Stimulated activated CD4-positive, alpha-beta T cell treated with anti-CD3 and anti-CD28 coated beads, Interleukin-12 subunit alpha, Interleukin-12 subunit beta, amount 100 ng/mL, for 24 hours (primary cell): ENCODE measurements around the gene RNF34.

Experiments used
- DNase-seq, 2 experiments: peaks; one replicate each; pipeline ENCODE4 v3.0.0-alpha.2; 2020; ENCODE audit warnings: low read depth in 2 of 2

The RNF34 gene

GRCh38 chr12:121438905-121439304, 39.0 kb downstream of the RNF34 start:
- DNase-seq: no peak

- no peak for DNase-seq
Measured at GRCh38 chr12:121439715-121440114, 39.8 kb downstream of the RNF34 start.

- no peak for DNase-seq
Measured at GRCh38 chr12:121440768-121441167, 40.9 kb downstream of the RNF34 start.

- DNase-seq: no peak
Measured at GRCh38 chr12:121441555-121441954, 41.6 kb downstream of the RNF34 start.

GRCh38 chr12:121442028-121442948, 42.4 kb downstream of the RNF34 start:
- no peak for DNase-seq

DNA sequence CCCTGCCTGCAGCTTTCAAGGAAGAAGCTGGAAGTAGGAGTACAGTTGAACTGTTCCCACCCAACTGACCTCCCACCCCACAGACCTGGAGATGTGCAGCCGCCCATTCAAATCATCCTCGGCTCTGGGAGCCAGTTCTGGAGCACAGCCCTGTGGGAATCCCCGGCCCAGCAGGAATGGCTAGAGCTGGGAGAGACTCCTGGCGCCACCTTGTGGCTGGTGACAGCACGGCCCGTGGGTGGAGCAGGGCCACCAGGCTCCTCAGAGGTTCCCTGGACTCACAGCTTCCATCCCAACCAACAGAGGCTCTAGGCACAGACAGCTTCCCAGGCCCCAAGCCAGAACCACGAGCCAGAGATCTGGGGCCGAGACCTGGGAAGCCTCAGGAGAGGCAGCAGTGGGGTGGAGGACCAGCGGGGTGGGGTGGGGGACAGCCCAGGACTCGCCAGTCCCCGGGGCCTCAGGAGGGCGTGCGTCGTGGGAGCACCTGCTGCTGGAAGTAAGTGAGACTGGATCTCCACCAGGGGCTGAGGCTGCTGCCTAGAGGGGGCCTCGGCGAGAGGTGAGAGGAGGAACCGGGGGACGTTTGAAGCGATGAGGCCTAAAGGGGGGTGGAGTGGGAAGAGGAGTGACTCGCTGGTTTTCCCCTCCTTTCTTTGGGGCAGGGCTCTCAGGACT, 43.4 kb downstream of the RNF34 start:
- DNase-seq: peak; percentile 45 to 63

DNA sequence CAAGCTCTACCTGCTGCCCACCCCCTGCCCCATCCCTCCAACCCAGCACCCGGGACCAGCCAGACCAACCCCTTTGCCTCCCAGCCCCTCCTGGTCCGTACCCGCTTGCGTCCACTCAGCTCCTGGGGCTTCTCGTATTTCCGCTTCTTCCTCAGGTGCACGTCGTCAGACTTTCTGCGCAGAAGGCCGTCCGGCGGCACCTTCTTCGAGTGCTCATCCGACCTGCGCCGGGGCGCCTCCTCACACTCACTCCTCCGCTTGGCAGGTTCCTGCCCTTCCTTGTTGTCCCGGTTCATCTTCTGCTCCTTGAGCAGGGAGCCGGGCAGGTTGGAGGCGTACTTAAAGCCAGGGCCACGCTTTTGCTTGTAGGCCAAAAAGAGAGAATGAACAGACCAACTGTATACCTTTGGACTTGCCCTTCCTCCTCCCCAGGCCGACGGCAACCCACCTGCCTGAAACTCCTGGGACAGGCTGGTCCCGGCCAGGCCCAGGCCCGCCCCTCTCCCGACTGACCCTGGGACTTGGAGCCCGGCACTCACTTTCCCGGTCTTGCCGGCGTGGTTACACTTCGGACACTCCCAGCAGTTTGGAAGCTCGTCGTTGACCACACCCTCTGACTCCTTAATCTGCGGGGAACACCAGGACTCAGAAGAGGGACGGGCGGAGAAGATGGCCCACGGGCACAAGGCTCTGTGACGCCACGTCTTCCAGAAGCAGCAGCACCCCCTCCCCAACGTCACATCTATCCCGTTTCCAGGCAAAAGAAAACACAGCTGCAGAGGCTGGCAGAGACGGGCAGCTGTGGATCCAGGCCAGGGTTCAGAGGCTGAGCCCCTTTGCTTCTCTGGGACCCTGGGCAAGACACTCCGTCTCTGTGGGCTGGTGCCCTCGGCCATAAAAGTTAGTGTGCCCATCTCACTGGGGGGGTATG, 44.3 kb downstream of the RNF34 start:
- DNase-seq: no peak

DNA sequence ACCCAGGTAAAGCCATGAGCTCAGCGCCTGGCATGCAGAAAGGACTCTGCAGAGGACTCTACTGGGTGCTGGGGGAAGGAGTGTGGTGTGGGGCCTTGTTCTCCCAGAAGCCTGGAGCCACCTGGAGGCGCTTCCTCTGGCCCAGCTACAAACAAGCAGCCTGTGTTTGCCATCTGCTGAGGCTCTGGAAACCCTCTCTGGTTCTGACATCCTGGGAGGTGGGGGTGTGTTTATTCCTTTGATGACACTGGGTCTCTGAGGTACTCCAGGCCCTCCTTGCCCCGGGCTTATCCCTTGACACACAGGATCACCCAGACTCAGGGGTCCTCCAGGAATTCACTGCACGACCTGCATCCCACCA, 44.9 kb downstream of the RNF34 start:
- DNase-seq: no peak

GRCh38 chr12:121446750-121447149, 46.8 kb downstream of the RNF34 start:
- no peak for DNase-seq

DNA sequence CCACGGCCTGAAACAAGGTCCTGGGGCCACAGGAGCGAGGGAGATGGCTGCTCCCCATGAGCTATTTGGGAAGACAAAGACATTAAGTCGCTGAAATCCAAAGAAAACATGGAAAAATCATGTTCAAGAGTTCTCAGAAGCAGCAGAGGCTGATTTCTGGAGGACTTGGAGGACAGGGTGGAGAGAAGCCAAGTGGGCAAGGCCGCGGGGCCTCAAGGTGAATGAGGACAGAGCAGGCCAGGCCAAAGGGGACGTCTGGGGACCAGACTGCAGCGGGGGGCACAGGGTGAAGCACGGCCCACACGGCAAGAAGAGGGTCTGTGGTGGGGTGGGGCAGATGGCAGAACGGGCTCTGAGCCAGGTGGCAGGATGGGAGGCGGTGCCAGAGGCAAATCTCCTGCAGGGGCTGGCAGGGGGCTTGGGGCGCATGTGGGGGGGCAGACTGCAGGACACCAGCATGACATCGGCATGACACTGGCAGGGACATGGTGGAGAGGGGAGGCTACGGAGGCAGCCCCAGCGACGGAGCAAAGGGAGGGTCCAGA, 48.9 kb downstream of the RNF34 start:
- no peak for DNase-seq

DNA sequence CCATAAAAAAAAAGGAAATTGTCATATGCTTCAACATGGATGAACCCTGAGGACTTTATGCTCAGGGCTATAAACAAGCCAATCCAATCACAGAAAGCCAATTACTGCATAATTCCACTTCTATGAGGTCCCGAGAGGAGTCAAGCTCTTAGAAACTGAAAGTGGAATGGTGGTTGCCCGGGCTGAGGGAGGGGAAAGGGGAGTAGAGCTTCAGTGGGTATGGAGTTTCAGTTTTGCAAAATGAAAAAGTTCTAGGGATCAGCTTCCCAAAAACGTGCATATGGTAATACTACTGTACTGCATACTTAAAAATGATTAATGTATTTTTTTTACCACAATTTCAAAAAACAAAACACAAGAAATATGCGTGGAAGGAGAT, 52.0 kb downstream of the RNF34 start:
- DNase-seq: no peak

DNA sequence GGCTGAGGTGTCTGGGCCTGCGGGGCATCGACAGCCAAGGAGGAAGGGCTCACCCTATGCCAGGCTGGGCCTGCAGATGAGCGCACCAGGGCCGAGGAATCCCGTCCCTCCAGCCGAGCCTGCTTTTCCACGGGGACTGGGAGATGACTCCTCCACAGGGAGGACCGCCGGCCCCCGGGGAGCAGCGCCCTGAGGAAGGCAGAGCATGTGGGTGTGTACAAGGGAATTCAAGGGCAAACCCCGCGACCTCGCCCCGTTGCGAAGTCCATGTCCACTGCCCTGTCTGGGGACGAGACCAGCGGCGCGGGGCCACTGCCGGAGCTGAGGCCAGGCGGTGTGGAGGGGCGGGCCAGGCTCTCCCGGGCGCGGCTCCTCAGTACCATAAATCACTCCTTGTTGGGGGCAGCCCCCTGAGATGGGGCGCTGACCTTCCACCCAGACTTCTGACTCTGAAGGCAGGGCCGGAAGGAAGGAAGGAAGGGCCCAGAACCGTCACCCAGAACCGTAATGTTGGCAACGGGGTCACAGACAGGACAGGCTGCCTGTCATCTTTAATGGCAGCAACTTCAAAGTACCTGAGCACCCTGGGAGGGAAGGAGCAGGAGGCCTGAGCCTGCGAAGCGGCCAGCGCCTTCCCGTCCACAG, 52.5 kb downstream of the RNF34 start:
- no peak for DNase-seq

DNA sequence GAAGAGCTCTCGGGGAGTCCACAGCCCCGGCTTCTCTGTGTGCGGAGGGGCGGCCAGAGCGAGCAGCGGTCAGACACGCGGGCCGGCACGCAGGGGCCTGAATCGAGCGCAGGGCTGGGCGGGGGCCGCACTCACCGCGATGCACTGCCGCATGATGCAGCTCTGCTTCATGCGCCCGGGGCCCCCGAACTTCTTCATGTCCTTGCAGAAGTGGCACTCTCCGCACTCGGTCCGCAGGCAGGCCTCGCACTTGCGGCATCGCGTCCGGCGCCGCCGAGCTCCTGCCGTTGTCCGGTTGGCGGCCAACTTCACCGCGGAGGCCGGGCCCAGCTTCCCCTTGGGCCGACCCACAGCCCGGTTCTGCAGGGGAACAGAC, 53.1 kb downstream of the RNF34 start:
- no peak for DNase-seq

DNA sequence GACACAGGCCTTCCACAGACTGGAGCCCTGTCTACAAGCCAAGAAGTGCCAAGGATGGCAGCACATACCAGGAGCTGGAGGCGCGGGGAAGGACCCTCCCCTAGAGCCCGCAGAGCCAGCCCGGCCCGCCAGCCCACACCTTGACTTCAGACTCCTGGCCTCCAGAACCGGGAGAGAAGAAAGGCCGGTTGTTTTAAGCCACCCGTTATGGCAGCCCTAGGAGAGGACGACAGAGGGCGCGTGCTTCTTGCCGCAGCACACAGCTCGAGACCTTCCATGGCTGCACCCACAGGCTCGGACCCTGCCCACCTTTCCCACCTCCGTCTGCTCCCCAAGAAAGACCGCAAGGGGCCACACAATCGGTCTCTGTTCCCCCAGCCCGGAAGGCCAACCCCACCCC, 53.7 kb downstream of the RNF34 start:
- no peak for DNase-seq

DNA sequence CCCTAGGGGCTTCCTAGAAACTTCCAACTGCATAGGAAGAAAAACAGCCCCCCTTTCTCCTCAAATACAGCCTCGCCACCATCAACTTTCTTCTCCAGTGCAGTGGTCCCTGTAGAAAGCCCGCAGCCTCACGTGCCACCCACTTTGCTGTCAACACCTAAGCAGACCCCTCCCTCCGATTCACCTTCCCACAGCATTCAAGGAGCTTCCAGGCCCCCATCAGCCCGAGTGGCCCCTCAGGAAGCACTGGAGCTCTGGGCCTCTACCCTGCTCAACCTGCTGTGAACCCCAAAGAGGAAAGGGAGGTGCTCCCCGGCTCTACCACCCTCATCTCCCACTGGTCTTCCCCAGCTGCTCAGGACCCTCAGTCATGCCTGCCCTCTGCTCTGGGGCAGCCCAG, 55.0 kb downstream of the RNF34 start:
- DNase-seq: no peak

- DNase-seq: no peak
Measured at GRCh38 chr12:121455766-121456420, 56.0 kb downstream of the RNF34 start.

- no peak for DNase-seq
Measured at GRCh38 chr12:121456551-121456950, 56.6 kb downstream of the RNF34 start.

DNA sequence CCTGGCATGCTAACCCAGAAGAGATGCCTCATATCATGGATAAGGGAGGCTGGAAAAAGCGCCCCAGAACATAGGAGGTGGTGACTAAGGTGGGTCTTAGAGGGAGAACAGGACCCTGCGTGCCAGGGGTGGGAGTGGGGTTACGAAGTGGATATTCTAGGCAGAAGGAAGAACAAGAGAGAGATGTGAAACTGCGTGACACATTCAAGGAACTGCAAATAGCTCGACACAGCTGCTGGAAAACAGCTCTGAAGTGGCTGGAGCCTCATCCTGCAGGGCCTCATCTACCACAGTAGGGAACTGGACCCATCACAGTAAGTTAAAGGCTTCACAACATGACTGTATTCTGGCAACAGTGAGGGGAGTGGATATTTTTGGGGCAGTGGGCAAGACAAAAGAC, 61.1 kb downstream of the RNF34 start:
- no peak for DNase-seq

DNA sequence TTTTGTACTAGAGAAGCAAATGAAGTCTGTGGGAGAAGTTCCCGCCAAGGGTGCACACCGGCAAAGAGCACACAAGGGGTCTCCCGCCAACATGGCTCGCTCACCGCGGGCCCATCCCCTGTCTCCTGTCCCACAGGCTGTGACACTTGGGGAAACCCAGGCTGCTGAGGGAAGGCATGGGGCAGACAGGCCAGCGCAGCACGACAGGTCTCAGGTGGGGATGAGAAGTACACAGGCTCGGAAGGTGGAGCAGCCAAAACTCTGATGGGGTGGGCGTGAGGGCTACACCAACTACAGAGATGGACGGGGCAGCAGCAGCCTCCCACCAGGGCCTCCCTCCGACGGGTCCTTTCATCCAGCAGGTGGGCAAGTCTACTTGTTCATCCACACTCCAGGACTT, 64.4 kb downstream of the RNF34 start:
- DNase-seq: no peak

DNA sequence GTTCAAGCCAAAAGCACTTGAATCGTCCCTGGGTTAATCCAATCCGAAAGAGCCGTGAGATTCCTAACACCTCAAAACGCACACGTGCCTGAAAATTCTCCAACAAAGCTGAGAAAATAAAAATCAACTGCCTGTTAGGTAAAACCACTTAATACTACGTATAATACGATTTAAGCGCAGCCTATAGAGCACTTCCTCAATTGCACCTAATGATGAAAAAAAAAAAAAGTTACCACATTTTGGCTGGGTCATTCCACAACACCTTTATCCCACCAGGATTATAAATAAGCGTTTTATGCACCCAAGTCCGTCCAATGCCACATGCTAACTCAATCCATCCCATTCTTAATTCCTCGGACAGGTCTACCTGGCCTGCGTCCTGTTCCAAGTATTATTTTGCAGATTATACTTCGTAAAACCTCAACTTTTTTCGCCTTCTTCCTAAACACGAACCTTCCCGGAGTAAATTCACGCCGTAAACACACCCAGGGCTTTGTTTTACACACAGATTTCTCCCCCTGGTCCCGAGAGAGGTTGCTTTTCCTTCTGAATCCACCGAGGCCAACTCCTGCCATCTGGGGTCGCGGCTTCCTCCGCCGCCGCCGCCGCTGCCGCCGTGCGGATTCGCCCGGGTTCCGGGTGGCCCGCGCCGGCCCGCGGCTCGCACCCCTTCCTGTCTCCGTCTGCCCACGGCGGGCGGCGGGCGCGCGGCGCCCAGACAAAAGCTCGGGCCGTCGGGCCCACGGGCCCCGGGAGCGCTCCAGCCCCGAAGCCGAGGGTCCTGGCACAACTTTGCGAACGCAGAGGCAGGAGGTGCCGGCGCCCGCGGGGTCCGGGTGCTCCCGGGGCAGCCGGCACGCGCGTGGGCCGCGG, 66.2 kb downstream of the RNF34 start:
- peak; percentile 21 to 25 for DNase-seq
